Measurements from ENCODE around the gene SLC13A3.

Gene SLC13A3

GRCh38 chr20:46637427-46638133, 13.7 kb downstream of the SLC13A3 start:
- no peaks in the 10 kb centered on the region for H3K27me3 ChIP-seq
- no peaks in the 10 kb centered on the region for H3K9me3 ChIP-seq
- no peak overlapping the region for H3K4me3 ChIP-seq
- no peak overlapping the region for H3K9ac ChIP-seq
- no peaks in the 10 kb centered on the region for H3K36me3 ChIP-seq
- no peak overlapping the region for H3K4me2 ChIP-seq
- no peak for TF ChIP-seq Cebpa-rat (IDR thresholded peaks at IDR 0.05)
- no peak overlapping the region for H3K27ac ChIP-seq
- no peaks in the 10 kb centered on the region for H3K4me1 ChIP-seq
- H4K20me1 ChIP-seq, result no peaks in the 10 kb centered on the region

- Histone ChIP-seq H3K9ac (no peak overlapping the region), H4K20me1 (no peaks in the 10 kb centered on the region), H3K4me1 (no peaks in the 10 kb centered on the region), H3K4me3 (no peak overlapping the region), H3K9me3 (no peaks in the 10 kb centered on the region), H3K4me2 (no peak overlapping the region), H3K27me3 (no peaks in the 10 kb centered on the region), H3K36me3 (no peaks in the 10 kb centered on the region), H3K27ac (no peak overlapping the region)
- TF ChIP-seq Cebpa-rat (IDR thresholded peaks at IDR 0.05), result no peak
Measured at GRCh38 chr20:46637020-46637419, 14.2 kb downstream of the SLC13A3 start.

GRCh38 chr20:46636514-46636913, 14.7 kb downstream of the SLC13A3 start:
- H3K36me3 ChIP-seq, result no peaks in the 10 kb centered on the region
- no peak for TF ChIP-seq Cebpa-rat (IDR thresholded peaks at IDR 0.05)
- H4K20me1 ChIP-seq, result no peaks in the 10 kb centered on the region
- H3K4me2 ChIP-seq, result no peak overlapping the region
- H3K9me3 ChIP-seq, result no peaks in the 10 kb centered on the region
- H3K27ac ChIP-seq, result no peak overlapping the region
- no peaks in the 10 kb centered on the region for H3K27me3 ChIP-seq
- H3K4me1 ChIP-seq, result no peaks in the 10 kb centered on the region
- no peak overlapping the region for H3K4me3 ChIP-seq
- no peak overlapping the region for H3K9ac ChIP-seq

- TF ChIP-seq Cebpa-rat (IDR thresholded peaks at IDR 0.05), result no peak
- Histone ChIP-seq H4K20me1 (no peaks in the 10 kb centered on the region), H3K36me3 (no peaks in the 10 kb centered on the region), H3K4me1 (no peaks in the 10 kb centered on the region), H3K4me3 (no peak overlapping the region), H3K27ac (no peak overlapping the region), H3K27me3 (no peaks in the 10 kb centered on the region), H3K9ac (no peak overlapping the region), H3K4me2 (no peak overlapping the region), H3K9me3 (no peaks in the 10 kb centered on the region)
Measured at GRCh38 chr20:46635514-46636136, 15.6 kb downstream of the SLC13A3 start.

- no peaks in the 10 kb centered on the region for H3K36me3 ChIP-seq
- H3K27ac ChIP-seq, result no peak overlapping the region
- H3K9ac ChIP-seq, result no peak overlapping the region
- H3K4me3 ChIP-seq, result no peak overlapping the region
- H3K4me2 ChIP-seq, result no peak overlapping the region
- no peaks in the 10 kb centered on the region for H3K27me3 ChIP-seq
- H3K9me3 ChIP-seq, result no peaks in the 10 kb centered on the region
- no peak for TF ChIP-seq Cebpa-rat (IDR thresholded peaks at IDR 0.05)
- H4K20me1 ChIP-seq, result no peaks in the 10 kb centered on the region
- H3K4me1 ChIP-seq, result no peaks in the 10 kb centered on the region
Measured at GRCh38 chr20:46634528-46634927, 16.7 kb downstream of the SLC13A3 start.

- Histone ChIP-seq H3K4me3 (no peak overlapping the region), H3K36me3 (no peaks in the 10 kb centered on the region)
- TF ChIP-seq Cebpa-rat (IDR thresholded peaks at IDR 0.05), result no peak
Measured at GRCh38 chr20:46631874-46632446, 19.3 kb downstream of the SLC13A3 start.

GRCh38 chr20:46631212-46631869, 19.9 kb downstream of the SLC13A3 start:
- TF ChIP-seq Cebpa-rat (IDR thresholded peaks at IDR 0.05), result no peak
- H3K4me1 ChIP-seq, result no peaks in the 10 kb centered on the region
- H3K9me3 ChIP-seq, result no peaks in the 10 kb centered on the region
- H3K36me3 ChIP-seq, result no peaks in the 10 kb centered on the region
- no peak overlapping the region for H3K4me3 ChIP-seq
- H3K4me2 ChIP-seq, result no peak overlapping the region
- no peak overlapping the region for H3K9ac ChIP-seq
- no peaks in the 10 kb centered on the region for H4K20me1 ChIP-seq
- no peak overlapping the region for H3K27ac ChIP-seq
- H3K27me3 ChIP-seq, result no peaks in the 10 kb centered on the region

More at GRCh38 chr20:46631874-46632446, 19.3 kb downstream of the SLC13A3 start:
- Histone ChIP-seq H3K27me3 (no peaks in the 10 kb centered on the region), H3K4me2 (no peak overlapping the region), H4K20me1 (no peaks in the 10 kb centered on the region), H3K9me3 (no peaks in the 10 kb centered on the region), H3K9ac (no peak overlapping the region), H3K4me1 (no peaks in the 10 kb centered on the region), H3K27ac (no peak overlapping the region)

GRCh38 chr20:46630306-46630705, 21.0 kb downstream of the SLC13A3 start:
- H3K9me3 ChIP-seq, result no peaks in the 10 kb centered on the region
- no peaks in the 10 kb centered on the region for H4K20me1 ChIP-seq
- TF ChIP-seq Cebpa-rat (IDR thresholded peaks at IDR 0.05), result no peak
- H3K4me2 ChIP-seq, result no peak overlapping the region
- H3K27ac ChIP-seq, result no peak overlapping the region
- no peak overlapping the region for H3K9ac ChIP-seq
- H3K27me3 ChIP-seq, result no peaks in the 10 kb centered on the region
- H3K4me1 ChIP-seq, result no peaks in the 10 kb centered on the region
- H3K4me3 ChIP-seq, result no peak overlapping the region
- H3K36me3 ChIP-seq, result no peaks in the 10 kb centered on the region

GRCh38 chr20:46629341-46629740, 21.9 kb downstream of the SLC13A3 start:
- Histone ChIP-seq H3K9ac (no peak overlapping the region), H4K20me1 (no peaks in the 10 kb centered on the region), H3K27ac (no peak overlapping the region), H3K27me3 (no peaks in the 10 kb centered on the region), H3K4me2 (no peak overlapping the region), H3K9me3 (peaks cover 5% of the 10 kb centered on the region), H3K4me1 (no peaks in the 10 kb centered on the region), H3K36me3 (no peaks in the 10 kb centered on the region), H3K4me3 (no peak overlapping the region)
- no peak for TF ChIP-seq Cebpa-rat (IDR thresholded peaks at IDR 0.05)

GRCh38 chr20:46627234-46627633, 24.0 kb downstream of the SLC13A3 start:
- no peak overlapping the region for H3K4me2 ChIP-seq
- no peak overlapping the region for H3K4me3 ChIP-seq
- H3K36me3 ChIP-seq, result no peaks in the 10 kb centered on the region
- H3K9ac ChIP-seq, result no peak overlapping the region
- H3K27me3 ChIP-seq, result no peaks in the 10 kb centered on the region
- TF ChIP-seq Cebpa-rat (IDR thresholded peaks at IDR 0.05), result no peak
- H4K20me1 ChIP-seq, result no peaks in the 10 kb centered on the region
- H3K4me1 ChIP-seq, result no peaks in the 10 kb centered on the region
- H3K9me3 ChIP-seq, result peaks cover 13% of the 10 kb centered on the region
- no peak overlapping the region for H3K27ac ChIP-seq
